GM23338 (cell line): Measurements from ENCODE around the gene EPB41L4A.

ENCODE experiments used
- CTCF ChIP-seq, 2 experiments: fragments of 200-600 bp in 1 of 2; sonication (generic) in 1 of 2; conservative IDR thresholded peaks; 2 replicates each; pipeline versions ENCODE4 v1.5.1 to v1.6.1; 2016 to 2017; ENCODE audit warnings: antibody characterized with exemption in 2 of 2, low read depth in 2 of 2, mild to moderate bottlenecking in 2 of 2, moderate library complexity in 1 of 2
- EZH2 ChIP-seq: fragments of 200-600 bp; sonication (generic); IDR thresholded peaks from one replicate; pipeline ENCODE4 v1.8.0; 2017; ENCODE audit warnings: antibody characterized with exemption, mild to moderate bottlenecking, low read depth; ENCODE audit not compliant: unreplicated experiment
- POLR2AphosphoS5 ChIP-seq: IDR thresholded peaks from 2 replicates; pipeline ENCODE4 v1.6.1; 2016; ENCODE audit warnings: antibody characterized with exemption, low read depth

- no peak for TF ChIP-seq CTCF (conservative IDR thresholded peaks at IDR 0.05; ENCODE audit: low read depth in 2 of 2)
- TF ChIP-seq EZH2 = no peak
- no peak for TF ChIP-seq POLR2AphosphoS5
These were observed 87.2 kb downstream of the EPB41L4A start for GRCh38 chr5:112331892-112332291.
